PC-3 (cell line): Measurements from ENCODE around the gene REEP1. TPM values are rescaled to one million over a fixed set of nuclear protein-coding genes. Genes with fewer than 3 reads are reported as not detected.

Source experiments
- ATAC-seq: fragments of 200-7000 bp; cut with Tn5 transposase; 2 replicates; pipeline ENCODE4 v1.9.1; 2020; ENCODE audit warnings: mild to moderate bottlenecking, moderate library complexity
- BruUV-seq: library from RNA; stranded (reverse); fragments of 400-500 nt; replicated peaks from 2 replicates; lab custom pipeline; 2021; lab: Mats Ljungman, UMichigan
- CTCF ChIA-PET: fragments of 300-600 bp; sonication (Branson Sonifier 250); formaldehyde crosslinking; loops from one replicate; lab custom pipeline; 2022; ENCODE audit warnings: antibody characterized with exemption; lab: Charles Lee
- POLR2A ChIA-PET: fragments of 300-600 bp; sonication (Branson Sonifier 250); formaldehyde crosslinking; loops from one replicate; lab custom pipeline; 2022; ENCODE audit warnings: antibody characterized with exemption; ENCODE audit not compliant: unreplicated experiment; lab: Charles Lee
- DNase-seq: peaks from one replicate; pipeline ENCODE4 v3.0.0-alpha.2; 2015
- H2AFZ ChIP-seq: fragments of 300-600 bp; sonication (generic); 2 replicates; pipeline ENCODE4 v1.6.0; 2016; ENCODE audit warnings: antibody characterized with exemption, low read length
- H3F3A ChIP-seq: fragments of 300-600 bp; sonication (generic); one replicate; pipeline ENCODE4 v1.6.0; 2017; ENCODE audit warnings: antibody characterized with exemption, low read length, control low read depth, mild to moderate bottlenecking; ENCODE audit not compliant: unreplicated experiment
- H3K27ac ChIP-seq: fragments of 300-600 bp; sonication (generic); 2 replicates; pipeline ENCODE4 v1.5.1; 2016; ENCODE audit warnings: mild to moderate bottlenecking, low read length
- H3K27me3 ChIP-seq: fragments of 300-600 bp; sonication (generic); 2 replicates; pipeline ENCODE4 v1.6.1; 2016; ENCODE audit warnings: low read length, mixed read lengths
- H3K36me3 ChIP-seq: fragments of 300-600 bp; sonication (generic); 2 replicates; pipeline ENCODE4 v1.6.1; 2016; ENCODE audit warnings: low read depth, mixed run types, low read length, mixed read lengths
- H3K4me1 ChIP-seq: fragments of 300-600 bp; sonication (generic); 2 replicates; pipeline ENCODE4 v1.5.1; 2016; ENCODE audit warnings: low read length; ENCODE audit not compliant: insufficient read depth
- H3K4me2 ChIP-seq: fragments of 300-600 bp; sonication (generic); 2 replicates; pipeline ENCODE4 v1.6.0; 2016; ENCODE audit warnings: low read length
- H3K4me3 ChIP-seq: fragments of 300-600 bp; sonication (generic); 2 replicates; pipeline ENCODE4 v1.5.1; 2016; ENCODE audit warnings: mild to moderate bottlenecking, low read length, mixed read lengths
- H3K79me2 ChIP-seq: fragments of 300-600 bp; sonication (generic); 2 replicates; pipeline ENCODE4 v1.6.1; 2017; ENCODE audit warnings: low read length, mixed read lengths
- H3K9ac ChIP-seq: fragments of 300-600 bp; sonication (generic); 2 replicates; pipeline ENCODE4 v1.6.0; 2016; ENCODE audit warnings: mild to moderate bottlenecking, low read length
- H3K9me2 ChIP-seq: fragments of 300-600 bp; sonication (generic); replicated peaks from 2 replicates; pipeline ENCODE4 v1.6.1; 2016; ENCODE audit warnings: mixed run types, low read length, mixed read lengths
- H3K9me3 ChIP-seq: fragments of 300-600 bp; sonication (generic); 2 replicates; pipeline ENCODE4 v1.6.1; 2016; ENCODE audit warnings: low read length, mixed read lengths
- H4K20me1 ChIP-seq: fragments of 300-600 bp; sonication (generic); 2 replicates; pipeline ENCODE4 v1.6.1; 2016; ENCODE audit warnings: low read length, mixed read lengths
- EZH2 ChIP-seq: fragments of 300-600 bp; sonication (generic); IDR thresholded peaks from one replicate; pipeline ENCODE4 v1.6.1; 2017; ENCODE audit warnings: antibody characterized with exemption, mild to moderate bottlenecking, low read length; ENCODE audit not compliant: unreplicated experiment
- EZH2phosphoT487 ChIP-seq: fragments of 300-600 bp; sonication (generic); IDR thresholded peaks from 2 replicates; pipeline ENCODE4 v1.6.1; 2018; ENCODE audit warnings: mild to moderate bottlenecking, antibody characterized with exemption, low read length, borderline replicate concordance
- intact Hi-C: fragments of 100-400 bp; cut with micrococcal nuclease; formaldehyde crosslinking; loops from 2 replicates; pipeline ENCODE4 v1.9.0; 2023
- total RNA-seq: library from RNA; depleted of rRNA; stranded (reverse); fragments of >200 nt; gene quantifications from 2 replicates; pipeline ENCODE4 v1.2.3, GENCODE V29; 2014
- TF ChIP-seq, protein P1 (sequence below): fragments of 300-600 bp; sonication (generic); conservative IDR thresholded peaks from 2 replicates; pipeline ENCODE4 v1.5.1; 2017; ENCODE audit warnings: antibody characterized with exemption, low read depth, mild to moderate bottlenecking, low read length

REEP1 gene
- total RNA-seq, 1 experiment from 2014 or later: not detected

DNA sequence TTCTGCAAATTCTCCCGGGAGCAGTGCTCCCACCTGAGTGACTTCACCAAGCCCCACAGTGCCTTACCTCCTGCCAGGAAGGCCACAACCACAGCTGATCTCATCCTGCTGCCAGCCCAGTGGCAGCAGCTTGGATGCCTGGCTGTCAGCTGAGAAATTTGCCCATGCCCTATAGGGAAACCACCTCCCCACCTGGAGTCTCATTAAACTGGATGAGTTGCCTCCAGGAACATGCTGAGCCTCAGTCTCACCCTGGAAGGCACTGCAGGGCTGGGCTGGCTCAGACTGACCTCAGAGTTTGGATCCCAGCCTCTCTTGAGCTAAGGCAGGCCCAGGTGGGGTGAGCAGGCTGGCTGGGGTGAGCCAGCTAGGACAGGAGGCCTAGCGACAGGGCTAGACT is 23.3 kb downstream of the REEP1 start:
- no peak for ATAC-seq
- DNase-seq: no peak
- H3K4me3 ChIP-seq: no peak overlapping the region
- ChIA-PET CTCF (no interaction called here), POLR2A (no interaction called here)
- peaks cover 82% of the 10 kb centered on the region for H3K27me3 ChIP-seq
- TF ChIP-seq EZH2phosphoT487: no peak
- TF ChIP-seq EZH2: no peak
- TF ChIP-seq, protein P1, sequence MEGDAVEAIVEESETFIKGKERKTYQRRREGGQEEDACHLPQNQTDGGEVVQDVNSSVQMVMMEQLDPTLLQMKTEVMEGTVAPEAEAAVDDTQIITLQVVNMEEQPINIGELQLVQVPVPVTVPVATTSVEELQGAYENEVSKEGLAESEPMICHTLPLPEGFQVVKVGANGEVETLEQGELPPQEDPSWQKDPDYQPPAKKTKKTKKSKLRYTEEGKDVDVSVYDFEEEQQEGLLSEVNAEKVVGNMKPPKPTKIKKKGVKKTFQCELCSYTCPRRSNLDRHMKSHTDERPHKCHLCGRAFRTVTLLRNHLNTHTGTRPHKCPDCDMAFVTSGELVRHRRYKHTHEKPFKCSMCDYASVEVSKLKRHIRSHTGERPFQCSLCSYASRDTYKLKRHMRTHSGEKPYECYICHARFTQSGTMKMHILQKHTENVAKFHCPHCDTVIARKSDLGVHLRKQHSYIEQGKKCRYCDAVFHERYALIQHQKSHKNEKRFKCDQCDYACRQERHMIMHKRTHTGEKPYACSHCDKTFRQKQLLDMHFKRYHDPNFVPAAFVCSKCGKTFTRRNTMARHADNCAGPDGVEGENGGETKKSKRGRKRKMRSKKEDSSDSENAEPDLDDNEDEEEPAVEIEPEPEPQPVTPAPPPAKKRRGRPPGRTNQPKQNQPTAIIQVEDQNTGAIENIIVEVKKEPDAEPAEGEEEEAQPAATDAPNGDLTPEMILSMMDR: no peak
- H3K9me2 ChIP-seq: no peaks in the 10 kb centered on the region
- no peaks in the 10 kb centered on the region for H3K79me2 ChIP-seq
- H3K4me1 ChIP-seq: no peaks in the 10 kb centered on the region
- H3F3A ChIP-seq: no peaks in the 10 kb centered on the region
- no TSS peak for BruUV-seq
- intact Hi-C loops: no loop called here
- H3K27ac ChIP-seq: no peak overlapping the region
- no peaks in the 10 kb centered on the region for H4K20me1 ChIP-seq
- H3K9me3 ChIP-seq: no peaks in the 10 kb centered on the region
- no peaks in the 10 kb centered on the region for H3K36me3 ChIP-seq
- H2AFZ ChIP-seq: no peak overlapping the region
- H3K4me2 ChIP-seq: no peak overlapping the region
- H3K9ac ChIP-seq: no peak overlapping the region

DNA sequence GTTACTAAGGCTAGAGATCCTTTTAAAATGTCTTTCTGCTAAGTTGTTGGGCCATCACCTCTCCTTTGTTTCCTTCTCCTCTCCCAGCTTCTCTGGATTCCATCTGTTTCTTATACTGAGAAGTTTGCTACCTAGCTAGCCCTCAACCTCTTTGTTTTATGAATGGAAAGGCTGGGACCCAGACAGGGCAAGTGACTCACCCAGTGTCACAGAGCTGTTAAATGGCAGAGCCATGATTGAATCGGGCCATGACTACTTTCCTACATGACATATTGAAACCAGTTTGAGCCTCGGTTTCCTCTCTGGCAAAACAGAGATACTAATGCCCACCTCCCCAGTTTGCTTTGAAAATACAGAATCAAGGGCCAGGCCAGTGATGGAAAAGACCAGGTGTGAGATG is 24.1 kb downstream of the REEP1 start:
- no peak overlapping the region for H3K4me3 ChIP-seq
- no peak overlapping the region for H2AFZ ChIP-seq
- no peaks in the 10 kb centered on the region for H3K9me2 ChIP-seq
- no peaks in the 10 kb centered on the region for H4K20me1 ChIP-seq
- H3K36me3 ChIP-seq: no peaks in the 10 kb centered on the region
- DNase-seq: no peak
- no peak for ATAC-seq
- peaks cover 76% of the 10 kb centered on the region for H3K27me3 ChIP-seq
- no peaks in the 10 kb centered on the region for H3K79me2 ChIP-seq
- H3K4me1 ChIP-seq: no peaks in the 10 kb centered on the region
- no TSS peak for BruUV-seq
- no peak overlapping the region for H3K9ac ChIP-seq
- intact Hi-C loops: no loop called here
- no peaks in the 10 kb centered on the region for H3K9me3 ChIP-seq
- CTCF ChIA-PET: interaction anchor here (0.6 kb wide), 1 partner anchor 15 kb away, joined by 3 read pairs; no protein-coding TSS in a partner anchor
- H3K4me2 ChIP-seq: no peak overlapping the region
- H3F3A ChIP-seq: no peaks in the 10 kb centered on the region
- no peak overlapping the region for H3K27ac ChIP-seq
- TF ChIP-seq EZH2phosphoT487: no peak
- TF ChIP-seq EZH2: no peak
- TF ChIP-seq, protein P1: no peak
- POLR2A ChIA-PET: no interaction called here

DNA sequence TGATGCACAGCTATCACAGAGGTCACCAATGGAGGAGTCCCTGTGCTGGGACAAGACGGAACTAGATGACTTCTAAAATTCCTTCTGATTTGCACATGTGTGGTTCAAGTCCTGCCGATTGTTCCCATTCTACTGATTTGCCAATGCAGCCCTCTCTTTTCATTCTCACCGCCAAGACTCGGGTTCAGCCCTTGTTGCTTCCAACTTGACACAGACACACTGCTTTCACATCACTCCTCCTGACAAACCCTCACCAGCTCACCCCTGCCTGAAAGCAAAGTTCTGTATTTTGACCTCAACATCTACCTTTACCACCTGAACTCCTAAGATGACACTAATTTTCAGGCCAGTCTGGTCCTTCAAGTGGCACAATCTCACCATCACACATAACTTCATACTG is 25.5 kb downstream of the REEP1 start:
- CTCF ChIA-PET: no interaction called here

More for the DNA sequence above, 25.5 kb downstream of the REEP1 start:
- Histone ChIP-seq H3K4me2 (no peak overlapping the region), H3K9me3 (no peaks in the 10 kb centered on the region), H3K79me2 (no peaks in the 10 kb centered on the region), H3K4me3 (no peak overlapping the region), H3K4me1 (no peaks in the 10 kb centered on the region), H3K27ac (no peak overlapping the region), H3K36me3 (no peaks in the 10 kb centered on the region), H3K9me2 (no peaks in the 10 kb centered on the region), H3K9ac (no peak overlapping the region), H3K27me3 (peaks cover 67% of the 10 kb centered on the region), H2AFZ (no peak overlapping the region), H4K20me1 (no peaks in the 10 kb centered on the region), H3F3A (no peaks in the 10 kb centered on the region)
- BruUV-seq: no TSS peak
- DNase-seq (no peak), ATAC-seq (no peak)
- intact Hi-C loops: no loop called here
- TF ChIP-seq, protein P1: no peak
- POLR2A ChIA-PET: no interaction called here
